Pancreas (tissue), 10 donors: ENCODE results near the gene PIWIL4. TPM values are rescaled to one million over a fixed set of nuclear protein-coding genes. Genes with fewer than 3 reads are reported as not detected.
"Not testable (repeated sequence)": the region's sequence is repeated elsewhere in the genome, so short reads cannot be mapped to it uniquely, and the experiment has no call there.

ENCODE experiments used
- ATAC-seq, 4 donors: fragments of 200-7000 bp; cut with Tn5 transposase; one replicate each; pipeline versions ENCODE4 v1.8.0 to v1.9.1; 2020; ENCODE audit warnings: mild to moderate bottlenecking in 4 of 4, moderate library complexity in 4 of 4
- DNase-seq, 6 donors: peaks; one replicate each; pipeline ENCODE4 v3.0.0-alpha.2; 2020
- FAIRE-seq: peaks from 2 replicates; lab custom pipeline; 2012; peaks lifted over from hg19 to GRCh38; lab: Jason Lieb, UNC
- H3K27ac ChIP-seq, 4 donors: fragments of 200-600 bp; sonication (generic); 1 replicate in 3 of 4; 2 replicates in 1 of 4; pipeline versions ENCODE4 v1.5.0 to v1.8.0; 2020
- H3K27me3 ChIP-seq, 4 donors: fragments of 200-600 bp; one replicate each; pipeline ENCODE4 v1.8.0; 2021
- H3K36me3 ChIP-seq, 3 donors: fragments of 200-600 bp; sonication (generic) in 1 of 3; one replicate each; pipeline versions ENCODE4 v1.5.0 to v1.8.0; 2020 to 2021
- H3K4me1 ChIP-seq, 3 donors: fragments of 200-600 bp; one replicate each; pipeline ENCODE4 v1.8.0; 2021
- H3K4me3 ChIP-seq, 4 donors: fragments of 200-600 bp; sonication (generic) in 2 of 4; one replicate each; pipeline versions ENCODE4 v1.5.0 to v1.8.0; 2020 to 2021
- H3K9me3 ChIP-seq, 4 donors: fragments of 200-600 bp; one replicate each; pipeline ENCODE4 v1.8.0; 2021
- CTCF ChIP-seq, 4 donors: fragments of 200-600 bp; sonication (generic) in 3 of 4; IDR thresholded peaks; one replicate each; pipeline versions ENCODE4 v1.5.0 to v1.8.0; 2021; ENCODE audit warnings: antibody characterized with exemption in 4 of 4
- WGBS, 2 donors: extraction: QIAGEN DNeasy Blood & Tissue Kit; methylation state at CpG; one replicate each; pipeline ENCODE4 v1.1.7; 2013; 5-methylcytosine and 5-hydroxymethylcytosine counted together
- intact Hi-C, 3 donors: fragments of 100-400 bp; cut with DNase I; formaldehyde crosslinking; loops; one replicate each; pipeline versions ENCODE4 v1.11.1 to v1.14.2; 2022
- polyA plus RNA-seq, 2 donors: library from polyadenylated mRNA; stranded (reverse); fragments of 200-250 nt; gene quantifications; one replicate each; pipeline ENCODE4 v1.2.3, GENCODE V29; 2013
- total RNA-seq, 6 donors: library from RNA; stranded (reverse); fragmentation: NEBNext Ultra II Directional in 4 of 6; extraction: Animal tissue kit (Norgen Biotek cat#: 25700) in 4 of 6; gene quantifications; one replicate each; pipeline versions ENCODE4 v1.2.1 to v1.2.4, GENCODE V29; 2021 to 2023
- donor health status: healthy with polysubstance abuse.
- donor health status: DM: no; HTN: no; CAD: no; lungs with moderate emphysema.
- donor health status: DM: no; HTN: no; CAD: no.
- donor health status: control.
- donor health status: control.
- donor health status: Bipolar disorder and iron deficiency.
- donor health status: DM: yes; HTN: yes; CAD: no.
- donor health status: DM: no; HTN: no; CAD: no.
- donor health status: DM: no; HTN: no; CAD: no.
- donor health status: DM: yes; HTN: yes; CAD: no.

Gene PIWIL4
- total and polyA plus RNA-seq, 8 donors = 4.0 to 12.3 (median 5.6) TPM

GRCh38 chr11:94568200-94568599, 1.0 kb downstream of the PIWIL4 start:
- no peak for FAIRE-seq
- Histone ChIP-seq H3K27me3 (no peaks in the 10 kb centered on the region), H3K36me3 (no peaks in the 10 kb centered on the region), H3K4me3 (no peak overlapping the region), H3K27ac (no peak overlapping the region), H3K4me1 (no peaks in the 10 kb centered on the region), H3K9me3 (no peaks in the 10 kb centered on the region)
- WGBS, 2 donors = 94 to 96% methylated on average over 5 of the region's 5 CpGs
- no peak for DNase-seq
- no peak for TF ChIP-seq CTCF (IDR thresholded peaks at IDR 0.05)
- ATAC-seq = no peak
- intact Hi-C loops = no loop called here

DNA sequence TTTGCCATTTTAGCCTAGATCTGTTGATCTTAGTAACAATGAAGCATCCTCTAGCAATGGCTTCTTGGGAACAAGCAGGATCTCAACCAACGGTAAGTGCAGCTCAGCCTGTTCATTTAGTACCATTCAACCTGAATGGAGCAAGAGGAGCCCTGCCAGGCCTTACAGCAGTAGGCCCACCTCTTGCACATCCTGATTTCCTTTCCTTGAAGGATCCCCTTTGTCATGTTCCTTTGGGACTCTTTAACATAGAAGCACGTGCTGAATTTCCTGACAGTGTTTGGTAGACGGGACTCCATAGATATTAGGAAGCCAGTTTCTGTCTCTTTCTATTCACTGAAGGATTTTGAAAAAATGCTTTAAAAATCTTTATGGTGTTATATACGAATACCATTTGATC, 1.5 kb downstream of the PIWIL4 start:
- H3K9me3 ChIP-seq = no peaks in the 10 kb centered on the region
- no peaks in the 10 kb centered on the region for H3K27me3 ChIP-seq
- no peak for TF ChIP-seq CTCF (IDR thresholded peaks at IDR 0.05)
- no peak overlapping the region for H3K4me3 ChIP-seq
- H3K36me3 ChIP-seq = no peaks in the 10 kb centered on the region
- DNase-seq (no peak), FAIRE-seq (no peak), ATAC-seq (no peak)
- 90 to 94% methylated on average over 4 of the region's 4 CpGs for WGBS, 2 donors
- no peaks in the 10 kb centered on the region for H3K4me1 ChIP-seq
- intact Hi-C loops = no loop called here
- H3K27ac ChIP-seq = no peak overlapping the region

DNA sequence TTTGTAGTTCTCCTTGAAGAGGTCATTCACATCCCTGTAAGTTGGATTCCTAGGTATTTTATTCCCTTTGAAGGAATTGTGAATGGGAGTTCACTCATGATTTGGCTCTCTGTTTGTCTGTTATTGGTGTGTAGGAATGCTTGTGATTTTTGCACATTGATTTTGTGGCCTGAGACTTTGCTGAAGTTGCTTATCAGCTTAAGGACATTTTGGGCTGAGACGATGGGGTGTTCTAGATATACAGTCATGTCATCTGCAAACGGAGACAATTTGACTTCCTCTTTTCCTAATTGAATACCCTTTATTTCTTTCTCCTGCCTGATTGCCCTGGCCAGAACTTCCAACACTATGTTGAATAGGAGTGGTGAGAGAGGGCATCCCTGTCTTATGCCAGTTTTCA, 5.8 kb downstream of the PIWIL4 start:
- H3K36me3 ChIP-seq, H3K27ac ChIP-seq, DNase-seq, H3K4me1 ChIP-seq, H3K9me3 ChIP-seq, H3K27me3 ChIP-seq, FAIRE-seq, ATAC-seq, H3K4me3 ChIP-seq, intact Hi-C loops: not testable (repeated sequence)
- WGBS, 2 donors = 40 to 92% methylated on average over 2 of the region's 2 CpGs

- FAIRE-seq (no peak), ATAC-seq (no peak), DNase-seq (no peak)
- no peak for TF ChIP-seq CTCF (IDR thresholded peaks at IDR 0.05)
- no peak overlapping the region for H3K27ac ChIP-seq
- H3K4me1 ChIP-seq = no peaks in the 10 kb centered on the region
- H3K27me3 ChIP-seq = no peaks in the 10 kb centered on the region
- intact Hi-C loops = no loop called here
- 88% methylated on average over 13 of the region's 13 CpGs for WGBS, 2 donors
- H3K36me3 ChIP-seq = no peaks in the 10 kb centered on the region
- no peaks in the 10 kb centered on the region for H3K9me3 ChIP-seq
- no peak overlapping the region for H3K4me3 ChIP-seq
These were observed 7.2 kb downstream of the PIWIL4 start for GRCh38 chr11:94574193-94574961.

GRCh38 chr11:94576306-94576705, 9.1 kb downstream of the PIWIL4 start:
- Histone ChIP-seq H3K27ac (no peak overlapping the region), H3K36me3 (no peaks in the 10 kb centered on the region), H3K9me3 (no peaks in the 10 kb centered on the region), H3K4me3 (no peak overlapping the region), H3K4me1 (no peaks in the 10 kb centered on the region), H3K27me3 (no peaks in the 10 kb centered on the region)
- 91 to 94% methylated on average over 5 of the region's 5 CpGs for WGBS, 2 donors
- DNase-seq (no peak), FAIRE-seq (no peak), ATAC-seq (no peak)
- TF ChIP-seq CTCF (IDR thresholded peaks at IDR 0.05) = no peak
- intact Hi-C loops = no loop called here
